Activated CD8-positive, alpha-beta memory T cell treated with anti-CD3 and anti-CD28 coated beads for 24 hours (primary cell): Measurements from ENCODE around the gene FRMD8.
A peak's percentile ranks its signal among the peaks of the same experiment; 100 is the strongest.

Source experiments
- DNase-seq: peaks from one replicate; pipeline ENCODE4 v3.0.0-alpha.2; 2020

FRMD8 gene, protein sequence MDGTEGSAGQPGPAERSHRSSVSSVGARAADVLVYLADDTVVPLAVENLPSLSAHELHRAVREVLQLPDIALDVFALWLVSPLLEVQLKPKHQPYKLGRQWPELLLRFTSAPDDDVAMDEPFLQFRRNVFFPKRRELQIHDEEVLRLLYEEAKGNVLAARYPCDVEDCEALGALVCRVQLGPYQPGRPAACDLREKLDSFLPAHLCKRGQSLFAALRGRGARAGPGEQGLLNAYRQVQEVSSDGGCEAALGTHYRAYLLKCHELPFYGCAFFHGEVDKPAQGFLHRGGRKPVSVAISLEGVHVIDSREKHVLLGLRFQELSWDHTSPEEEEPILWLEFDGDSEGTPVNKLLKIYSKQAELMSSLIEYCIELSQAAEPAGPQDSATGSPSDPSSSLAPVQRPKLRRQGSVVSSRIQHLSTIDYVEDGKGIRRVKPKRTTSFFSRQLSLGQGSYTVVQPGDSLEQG

DNA sequence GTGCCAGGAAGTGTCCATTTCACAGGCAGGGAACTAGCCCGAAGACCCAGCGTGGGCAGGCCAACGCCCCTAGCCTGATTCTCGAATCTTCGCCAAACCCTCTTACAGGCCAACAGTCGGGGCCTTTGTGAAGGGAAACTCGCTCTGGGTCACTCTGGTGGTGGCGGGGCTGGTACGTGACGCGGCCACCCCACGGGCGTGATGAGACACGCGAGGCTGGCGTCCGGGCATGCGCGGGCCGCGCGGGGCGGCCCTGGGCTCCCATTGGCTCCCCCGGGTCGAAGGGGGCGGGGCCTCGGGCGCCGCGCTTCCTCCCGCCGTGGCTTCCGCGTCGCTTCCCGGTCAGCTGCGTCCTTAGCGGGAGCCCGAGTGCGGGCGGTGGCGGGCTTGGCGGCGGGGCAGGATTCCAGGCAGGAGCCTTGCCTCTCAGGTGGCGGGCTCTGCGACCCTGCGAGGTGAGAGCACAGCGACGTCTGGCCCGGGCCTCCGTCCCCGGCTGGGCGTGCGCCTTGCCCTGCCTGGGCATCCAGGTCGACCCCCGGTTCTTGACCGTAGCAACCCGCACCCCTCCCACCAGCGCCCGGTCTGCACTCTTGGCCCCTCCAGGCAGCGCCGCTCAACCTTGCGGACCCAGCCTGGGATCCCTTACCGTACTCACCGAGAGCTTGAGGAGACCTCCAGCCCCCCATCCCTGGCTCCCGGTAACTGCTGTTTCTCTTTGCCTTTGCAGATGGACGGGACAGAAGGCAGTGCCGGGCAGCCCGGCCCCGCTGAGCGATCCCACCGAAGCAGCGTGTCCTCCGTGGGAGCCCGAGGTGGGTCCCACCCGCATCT, at the start of gene FRMD8:
TSS of gene FRMD8 (plus strand) at position 331 of the 834 bp plus-strand sequence. CDS start at position 731, 400 bp downstream.
- peak; percentile 94 for DNase-seq

DNA sequence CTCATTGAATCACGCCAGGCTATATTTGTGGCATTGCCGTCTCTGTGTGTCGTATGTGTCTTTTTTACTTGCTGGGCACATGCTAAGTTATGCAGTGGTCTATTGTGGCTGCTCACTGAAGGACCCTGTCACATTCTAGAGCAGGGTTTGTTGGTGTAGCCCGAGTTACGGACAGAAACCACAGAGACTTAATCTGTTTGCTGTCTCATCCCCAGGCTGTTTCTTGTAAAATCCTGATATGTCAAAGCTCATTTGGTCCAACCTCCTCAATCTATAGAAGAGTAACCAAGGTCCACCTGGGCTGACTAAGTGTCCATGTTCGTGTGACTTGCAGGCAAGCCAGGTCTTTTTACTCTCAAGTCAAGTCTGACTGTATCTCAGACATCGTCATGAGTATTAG, 47.8 kb upstream of the FRMD8 start:
- no peak for DNase-seq

- no peak for DNase-seq
Observed at GRCh38 chr11:65340226-65340625, 46.2 kb upstream of the FRMD8 start.

DNA sequence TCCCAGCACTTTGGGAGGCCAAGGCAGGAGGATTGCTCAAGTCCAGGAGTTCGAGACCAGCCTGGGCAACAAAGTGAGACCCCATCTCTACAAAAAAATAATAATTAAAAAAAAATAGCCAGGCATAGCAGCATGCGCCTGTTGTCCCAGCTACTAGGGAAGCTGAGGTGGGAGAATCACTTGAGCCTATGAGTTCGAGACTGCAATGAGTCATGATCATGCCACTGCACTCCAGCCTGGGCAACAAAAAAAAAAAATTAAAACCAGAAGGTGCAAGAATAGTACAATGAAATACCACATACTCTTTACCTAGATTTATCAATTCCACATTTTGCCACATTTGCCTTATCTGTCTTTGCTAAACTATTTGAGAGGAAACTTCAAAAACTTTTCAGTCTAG, 44.6 kb upstream of the FRMD8 start:
- no peak for DNase-seq

DNA sequence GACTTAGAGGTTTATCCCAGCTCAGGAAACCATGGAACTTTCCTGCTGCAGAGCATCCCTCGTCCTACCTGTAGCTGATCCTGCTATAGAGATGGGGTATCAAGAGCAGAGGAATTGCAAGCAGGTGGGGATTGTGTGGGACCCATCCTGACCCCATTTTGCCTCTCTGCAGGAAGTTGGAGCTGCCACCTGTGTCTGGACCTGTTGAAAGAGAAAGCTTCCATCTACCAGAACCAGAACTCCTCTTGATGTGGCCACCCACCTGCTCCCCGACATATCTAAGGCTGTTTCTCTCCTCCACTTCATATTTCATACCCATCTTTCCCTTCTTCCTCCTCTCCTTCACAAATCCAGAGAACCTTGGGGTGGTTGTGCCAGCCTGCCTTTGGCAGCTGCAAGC, 34.9 kb upstream of the FRMD8 start:
- no peak for DNase-seq

DNA sequence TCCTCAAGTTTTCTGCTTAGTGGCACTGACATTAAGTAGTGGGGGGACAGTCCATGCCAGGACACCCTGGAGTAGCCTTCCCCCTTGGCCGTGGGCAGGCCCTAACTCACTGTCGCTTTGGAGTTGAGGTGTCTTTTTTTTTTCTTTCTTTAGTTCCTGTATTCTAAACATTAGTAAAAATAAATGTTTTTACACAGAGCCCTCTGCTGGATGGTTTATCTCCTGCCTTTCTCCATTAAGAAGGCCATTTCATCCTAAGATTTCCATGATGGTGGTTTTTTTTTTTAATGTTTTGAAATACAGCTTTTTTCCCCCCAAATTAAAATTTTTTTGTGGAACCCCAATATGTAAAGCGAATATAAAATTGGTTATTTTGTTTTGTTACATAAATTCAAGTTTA, 33.7 kb upstream of the FRMD8 start:
- DNase-seq, result no peak

DNA sequence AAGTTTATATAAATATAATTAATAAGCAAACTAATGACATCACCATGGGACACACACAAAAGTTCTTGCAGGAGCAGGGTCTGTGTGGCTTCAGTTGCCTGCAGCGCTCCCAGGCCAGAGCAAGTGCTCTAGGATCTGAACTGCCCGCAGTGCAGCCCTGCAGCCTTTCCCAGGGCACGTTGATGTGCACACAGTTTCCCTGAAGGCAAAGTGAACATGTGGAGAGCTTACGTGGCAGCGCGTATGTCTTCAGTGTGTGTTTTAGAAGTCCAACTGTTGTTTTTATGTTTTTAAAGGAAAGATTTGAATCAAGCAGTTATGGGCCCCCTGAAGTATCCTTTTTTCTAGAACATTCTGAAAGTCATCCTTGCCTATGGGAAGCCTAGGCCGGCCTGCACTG, 33.1 kb upstream of the FRMD8 start:
- DNase-seq, result no peak

- DNase-seq, result no peak
Observed at GRCh38 chr11:65353900-65354264, 32.6 kb upstream of the FRMD8 start.

DNA sequence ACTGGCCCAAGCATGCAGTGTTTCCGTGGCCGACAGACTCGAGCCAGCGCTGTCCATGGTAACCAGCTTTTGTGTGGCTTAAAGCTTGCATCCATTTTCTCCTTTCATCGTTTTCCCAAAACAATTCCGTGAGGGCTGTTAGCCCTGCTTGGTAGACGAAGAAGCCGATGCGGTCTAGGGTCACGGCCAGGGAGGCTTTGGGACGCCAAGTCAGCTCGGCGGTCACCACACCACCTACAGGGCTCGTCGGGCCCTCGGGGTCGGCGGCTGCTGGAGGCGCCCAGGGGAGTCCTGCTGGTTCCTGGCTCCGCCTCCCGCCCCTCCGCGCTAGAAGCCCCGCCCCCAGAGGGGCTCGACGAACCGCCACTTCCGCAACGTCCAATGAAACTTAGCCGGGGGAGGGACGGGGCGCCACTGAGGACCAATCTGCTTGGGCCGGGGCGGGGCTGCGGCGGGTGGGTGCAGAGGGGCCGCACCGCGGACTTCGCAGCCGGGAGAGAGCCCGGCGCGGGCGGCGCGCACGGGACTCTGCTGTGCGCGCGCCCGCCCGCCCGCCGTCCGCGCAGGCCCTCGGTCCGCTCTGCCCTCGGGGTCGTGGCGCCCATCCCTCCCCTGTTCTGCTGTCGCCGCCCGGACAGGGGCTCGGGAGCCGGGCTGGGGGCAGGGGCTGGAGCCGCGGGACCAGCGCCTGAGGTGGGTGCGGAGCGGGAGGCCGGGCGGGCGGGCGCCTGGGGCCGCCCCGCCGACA, 32.0 kb upstream of the FRMD8 start, which contains the start of gene TIGD3:
TSS of gene TIGD3 (plus strand) at position 487 of the 748 bp plus-strand sequence. CDS start 1,058 bp downstream, outside the sequence.
- DNase-seq, result peak; percentile 99

DNA sequence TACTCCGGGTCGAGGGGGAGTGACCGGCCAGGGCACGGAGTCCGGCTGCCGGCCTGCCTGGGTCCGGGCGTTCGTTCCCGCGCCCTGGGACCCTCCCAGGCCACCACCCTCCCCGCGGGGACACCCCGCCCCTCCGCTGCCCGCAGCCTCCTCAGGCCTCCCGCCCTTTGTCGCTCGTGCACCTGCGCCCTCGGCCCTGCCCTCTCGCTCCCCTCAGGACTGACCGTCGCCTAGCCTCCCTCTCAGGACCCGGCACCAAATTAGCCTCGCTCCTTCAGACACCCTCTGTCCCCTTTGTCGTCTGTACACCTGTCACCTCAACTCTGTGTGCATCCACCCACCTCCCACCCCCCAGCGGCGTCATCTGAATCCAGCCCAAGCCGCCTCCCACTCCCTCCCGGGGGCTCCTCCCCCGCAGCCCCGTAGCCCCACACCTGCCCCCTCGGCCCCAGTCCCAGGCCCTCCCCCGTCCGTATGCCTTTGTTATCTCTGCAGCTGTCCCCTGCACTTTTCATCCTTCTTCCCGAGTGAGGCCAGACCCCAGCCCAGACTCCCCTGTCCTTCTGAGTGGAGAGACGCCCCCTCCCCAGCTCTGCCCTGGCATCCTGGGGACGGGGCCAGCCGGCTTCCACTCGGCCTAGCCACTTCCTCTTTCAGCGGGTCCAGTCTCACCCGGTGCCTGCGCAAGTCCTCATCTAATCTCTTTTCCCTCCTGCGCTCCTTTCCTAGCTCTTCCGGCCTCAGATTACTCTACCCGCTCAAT, 31.2 kb upstream of the FRMD8 start:
- DNase-seq, result peak; percentile 76

- DNase-seq, result no peak
Observed at GRCh38 chr11:65355776-65356393, 30.6 kb upstream of the FRMD8 start.

DNA sequence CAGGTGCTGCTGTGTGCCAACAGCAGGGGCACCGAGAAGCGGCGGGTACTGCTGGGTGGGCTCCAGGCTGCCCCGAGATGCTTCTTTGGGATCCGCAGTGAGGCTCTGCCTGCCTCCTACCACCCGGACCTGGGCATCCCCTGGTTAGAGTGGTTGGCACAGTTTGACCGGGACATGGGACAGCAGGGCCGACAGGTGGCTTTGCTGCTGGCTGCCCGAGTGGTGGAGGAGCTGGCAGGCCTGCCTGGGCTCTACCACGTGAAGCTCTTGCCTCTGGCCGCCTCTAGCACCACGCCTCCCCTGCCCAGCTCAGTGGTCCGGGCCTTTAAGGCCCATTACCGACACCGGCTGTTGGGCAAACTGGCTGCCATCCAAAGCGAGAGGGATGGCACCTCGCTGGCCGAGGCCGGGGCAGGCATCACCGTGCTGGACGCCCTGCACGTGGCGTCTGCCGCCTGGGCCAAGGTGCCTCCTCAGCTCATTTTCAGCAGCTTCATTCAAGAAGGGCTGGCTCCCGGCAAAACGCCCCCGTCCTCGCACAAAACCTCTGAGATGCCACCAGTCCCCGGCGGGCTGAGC, 30.0 kb upstream of the FRMD8 start:
- no peak for DNase-seq

- DNase-seq, result no peak
Observed at GRCh38 chr11:65357856-65358356, 28.5 kb upstream of the FRMD8 start.

- DNase-seq, result no peak
Observed at GRCh38 chr11:65362320-65362931, 24.0 kb upstream of the FRMD8 start.

GRCh38 chr11:65362966-65363365, 23.5 kb upstream of the FRMD8 start:
- DNase-seq, result no peak

GRCh38 chr11:65363770-65364169, 22.7 kb upstream of the FRMD8 start:
- DNase-seq, result no peak

DNA sequence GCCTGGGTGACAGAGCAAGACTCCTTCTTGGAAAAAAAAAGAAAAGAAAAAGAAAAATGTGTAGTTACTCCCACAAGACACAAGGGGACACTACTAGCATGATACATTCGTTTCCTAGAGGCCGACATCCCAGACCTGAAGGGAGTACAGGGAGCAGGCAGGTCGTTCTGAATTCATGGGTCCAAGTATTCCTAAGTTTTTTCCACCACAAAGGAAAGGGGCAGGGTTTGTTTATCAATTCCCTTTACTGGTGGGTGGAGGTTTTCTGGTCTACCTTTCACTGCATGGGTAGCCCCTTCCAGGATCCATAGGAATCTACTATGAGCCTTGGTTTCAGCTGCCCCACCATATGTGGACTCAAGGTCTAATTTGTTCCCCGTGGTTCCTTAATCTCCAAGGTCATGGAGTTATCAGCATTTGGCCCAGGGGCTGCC, 20.1 kb upstream of the FRMD8 start:
- DNase-seq, result no peak

DNA sequence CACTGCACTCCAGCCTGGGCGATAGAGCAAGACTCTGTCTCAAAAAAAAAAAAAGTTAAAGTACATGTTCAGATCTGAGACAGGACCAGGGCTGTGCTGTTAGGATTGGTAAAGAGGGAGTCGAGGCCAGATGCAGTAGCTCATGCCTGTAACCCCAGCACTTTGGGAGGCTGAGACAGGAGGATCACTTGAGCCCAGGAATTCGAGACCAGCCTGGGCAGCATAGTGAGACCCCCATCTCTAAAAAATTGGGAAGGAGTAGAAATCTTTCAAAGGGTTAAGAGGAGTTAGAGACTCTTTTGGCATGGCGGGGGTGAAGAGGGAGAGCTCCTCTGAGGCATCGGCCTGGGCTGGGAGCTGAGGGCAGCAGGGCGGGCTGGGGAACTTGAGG, 15.8 kb upstream of the FRMD8 start:
- DNase-seq, result no peak

GRCh38 chr11:65373839-65374580, 12.4 kb upstream of the FRMD8 start:
- DNase-seq, result no peak

DNA sequence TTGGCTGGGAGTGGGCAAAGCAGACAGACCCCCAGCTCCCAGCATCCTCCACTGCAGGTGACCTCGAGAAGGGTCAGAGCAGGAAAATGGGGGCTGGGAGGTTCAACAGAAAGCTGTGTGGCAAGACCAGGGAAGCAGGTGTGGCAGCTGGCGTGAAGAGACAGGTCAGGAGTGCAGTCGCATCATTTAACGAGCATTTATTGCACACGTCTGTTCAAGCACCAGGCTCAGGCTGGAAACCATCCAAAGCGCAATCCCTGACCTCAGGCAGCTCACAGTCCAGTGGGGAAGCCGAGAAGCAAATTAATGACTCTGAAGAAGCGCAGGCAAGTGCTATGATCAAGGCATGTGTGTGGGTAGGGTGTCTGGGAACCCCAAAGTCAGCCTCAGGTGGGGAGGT, 11.4 kb upstream of the FRMD8 start:
- no peak for DNase-seq
